SH-SY5Y (cell line): Measurements from ENCODE around the gene TM4SF4.

Experiments used
- GATA2 ChIP-seq: IDR thresholded peaks from 2 replicates; pipeline ENCODE4 v1.6.1; 2011; ENCODE audit warnings: mild to moderate bottlenecking, low read depth, low read length
- GATA3 ChIP-seq: IDR thresholded peaks from 2 replicates; pipeline ENCODE4 v1.6.1; 2011; ENCODE audit warnings: low read depth, mild to moderate bottlenecking, low read length, moderate library complexity

DNA sequence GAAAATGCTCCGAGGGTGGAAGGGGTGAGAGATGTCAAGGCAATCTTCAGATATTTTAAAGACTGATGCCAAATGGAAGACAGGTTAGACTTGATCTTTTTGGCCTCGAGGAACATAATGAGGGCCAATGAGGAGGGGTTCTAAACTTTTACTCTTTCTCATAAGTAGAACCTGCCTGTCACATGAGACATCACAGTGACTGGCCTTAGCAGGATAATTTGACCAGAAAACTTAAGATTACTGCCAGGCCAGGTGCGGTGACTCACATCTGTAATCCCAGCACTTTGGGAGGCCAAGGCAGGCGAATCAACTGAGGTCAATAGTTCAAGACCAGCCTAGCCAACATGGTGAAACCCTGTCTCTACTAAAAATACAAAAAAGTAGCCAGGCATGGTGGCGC, 12.2 kb downstream of the TM4SF4 start:
- TF ChIP-seq GATA2 = no peak
- TF ChIP-seq GATA3 = no peak
